ENCODE measurements around the gene ZNF664.

GRCh38 chr12:124059752-124060151 lies 86.7 kb downstream of the ZNF664 start:
- TF ChIP-seq, protein P1, sequence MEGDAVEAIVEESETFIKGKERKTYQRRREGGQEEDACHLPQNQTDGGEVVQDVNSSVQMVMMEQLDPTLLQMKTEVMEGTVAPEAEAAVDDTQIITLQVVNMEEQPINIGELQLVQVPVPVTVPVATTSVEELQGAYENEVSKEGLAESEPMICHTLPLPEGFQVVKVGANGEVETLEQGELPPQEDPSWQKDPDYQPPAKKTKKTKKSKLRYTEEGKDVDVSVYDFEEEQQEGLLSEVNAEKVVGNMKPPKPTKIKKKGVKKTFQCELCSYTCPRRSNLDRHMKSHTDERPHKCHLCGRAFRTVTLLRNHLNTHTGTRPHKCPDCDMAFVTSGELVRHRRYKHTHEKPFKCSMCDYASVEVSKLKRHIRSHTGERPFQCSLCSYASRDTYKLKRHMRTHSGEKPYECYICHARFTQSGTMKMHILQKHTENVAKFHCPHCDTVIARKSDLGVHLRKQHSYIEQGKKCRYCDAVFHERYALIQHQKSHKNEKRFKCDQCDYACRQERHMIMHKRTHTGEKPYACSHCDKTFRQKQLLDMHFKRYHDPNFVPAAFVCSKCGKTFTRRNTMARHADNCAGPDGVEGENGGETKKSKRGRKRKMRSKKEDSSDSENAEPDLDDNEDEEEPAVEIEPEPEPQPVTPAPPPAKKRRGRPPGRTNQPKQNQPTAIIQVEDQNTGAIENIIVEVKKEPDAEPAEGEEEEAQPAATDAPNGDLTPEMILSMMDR (IDR thresholded peaks at IDR 0.05; ENCODE audit: poor library complexity, severe bottlenecking) = no peak
- TF ChIP-seq RAD21 (conservative IDR thresholded peaks at IDR 0.05) = no peak
- no peak for TF ChIP-seq REST (IDR thresholded peaks at IDR 0.05; ENCODE audit: borderline replicate concordance)
- no peak for TF ChIP-seq EP300 (conservative IDR thresholded peaks at IDR 0.05; ENCODE audit: poor library complexity, severe bottlenecking)
- no peak for TF ChIP-seq SMC3 (conservative IDR thresholded peaks at IDR 0.05; ENCODE audit: poor library complexity)
- TF ChIP-seq POLR2AphosphoS5 (IDR thresholded peaks at IDR 0.05) = no peak
